ENCODE measurements around the gene GRAMD1B.
"Not testable (repeated sequence)": the region's sequence is repeated elsewhere in the genome, so short reads cannot be mapped to it uniquely, and the experiment has no call there.

Gene GRAMD1B

GRCh38 chr11:123517559-123518364 is 87.7 kb downstream of the GRAMD1B start:
- H3K9me3 ChIP-seq: no peaks in the 10 kb centered on the region
- no peak overlapping the region for H3K27ac ChIP-seq
- no peaks in the 10 kb centered on the region for H3K36me3 ChIP-seq
- no peaks in the 10 kb centered on the region for H3K27me3 ChIP-seq
- TF ChIP-seq, protein P1, sequence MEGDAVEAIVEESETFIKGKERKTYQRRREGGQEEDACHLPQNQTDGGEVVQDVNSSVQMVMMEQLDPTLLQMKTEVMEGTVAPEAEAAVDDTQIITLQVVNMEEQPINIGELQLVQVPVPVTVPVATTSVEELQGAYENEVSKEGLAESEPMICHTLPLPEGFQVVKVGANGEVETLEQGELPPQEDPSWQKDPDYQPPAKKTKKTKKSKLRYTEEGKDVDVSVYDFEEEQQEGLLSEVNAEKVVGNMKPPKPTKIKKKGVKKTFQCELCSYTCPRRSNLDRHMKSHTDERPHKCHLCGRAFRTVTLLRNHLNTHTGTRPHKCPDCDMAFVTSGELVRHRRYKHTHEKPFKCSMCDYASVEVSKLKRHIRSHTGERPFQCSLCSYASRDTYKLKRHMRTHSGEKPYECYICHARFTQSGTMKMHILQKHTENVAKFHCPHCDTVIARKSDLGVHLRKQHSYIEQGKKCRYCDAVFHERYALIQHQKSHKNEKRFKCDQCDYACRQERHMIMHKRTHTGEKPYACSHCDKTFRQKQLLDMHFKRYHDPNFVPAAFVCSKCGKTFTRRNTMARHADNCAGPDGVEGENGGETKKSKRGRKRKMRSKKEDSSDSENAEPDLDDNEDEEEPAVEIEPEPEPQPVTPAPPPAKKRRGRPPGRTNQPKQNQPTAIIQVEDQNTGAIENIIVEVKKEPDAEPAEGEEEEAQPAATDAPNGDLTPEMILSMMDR (IDR thresholded peaks at IDR 0.05): no peak
- H3K4me1 ChIP-seq (ENCODE audit: control insufficient read depth in 1 of 2, insufficient read depth in 1 of 2, low read depth in 1 of 2, low read length in 1 of 2): no peaks in the 10 kb centered on the region
- no peak overlapping the region for H3K4me3 ChIP-seq (ENCODE audit: low read depth in 1 of 2, low read length in 1 of 2)

DNA sequence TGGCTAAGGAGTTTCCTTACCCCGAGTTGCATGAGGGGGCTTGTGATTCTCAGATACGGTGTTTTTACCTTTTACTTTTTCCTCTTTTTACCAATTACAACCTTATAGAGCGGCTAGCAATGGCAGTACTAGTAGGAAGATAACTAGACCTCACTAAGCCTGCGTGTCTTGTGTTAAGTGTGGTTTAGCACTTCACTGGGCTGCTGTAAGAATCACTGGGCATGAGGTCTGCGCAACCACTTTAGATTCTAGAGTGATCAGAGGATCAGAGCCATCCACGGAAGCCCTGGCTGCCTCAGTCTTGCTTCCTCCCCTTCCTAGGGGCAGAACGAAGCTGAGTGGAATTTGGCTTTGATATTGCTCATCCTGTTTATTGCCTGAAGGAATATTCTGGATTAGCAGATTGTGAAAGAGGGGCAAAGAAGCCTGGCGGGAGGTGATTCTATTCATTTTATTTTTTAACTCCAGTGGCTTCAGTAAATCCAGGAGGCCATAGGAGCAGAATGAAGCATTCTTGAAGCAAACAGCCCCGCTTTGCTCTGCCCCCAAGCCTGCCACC is 88.5 kb downstream of the GRAMD1B start:
- no peak overlapping the region for H3K27ac ChIP-seq
- H3K4me1 ChIP-seq (ENCODE audit: control insufficient read depth in 1 of 2, insufficient read depth in 1 of 2, low read depth in 1 of 2, low read length in 1 of 2): no peaks in the 10 kb centered on the region
- H3K4me3 ChIP-seq (ENCODE audit: low read depth in 1 of 2, low read length in 1 of 2): no peak overlapping the region
- H3K27me3 ChIP-seq: no peaks in the 10 kb centered on the region
- H3K36me3 ChIP-seq: no peaks in the 10 kb centered on the region
- H3K9me3 ChIP-seq: no peaks in the 10 kb centered on the region
- TF ChIP-seq, protein P1 (IDR thresholded peaks at IDR 0.05): no peak

DNA sequence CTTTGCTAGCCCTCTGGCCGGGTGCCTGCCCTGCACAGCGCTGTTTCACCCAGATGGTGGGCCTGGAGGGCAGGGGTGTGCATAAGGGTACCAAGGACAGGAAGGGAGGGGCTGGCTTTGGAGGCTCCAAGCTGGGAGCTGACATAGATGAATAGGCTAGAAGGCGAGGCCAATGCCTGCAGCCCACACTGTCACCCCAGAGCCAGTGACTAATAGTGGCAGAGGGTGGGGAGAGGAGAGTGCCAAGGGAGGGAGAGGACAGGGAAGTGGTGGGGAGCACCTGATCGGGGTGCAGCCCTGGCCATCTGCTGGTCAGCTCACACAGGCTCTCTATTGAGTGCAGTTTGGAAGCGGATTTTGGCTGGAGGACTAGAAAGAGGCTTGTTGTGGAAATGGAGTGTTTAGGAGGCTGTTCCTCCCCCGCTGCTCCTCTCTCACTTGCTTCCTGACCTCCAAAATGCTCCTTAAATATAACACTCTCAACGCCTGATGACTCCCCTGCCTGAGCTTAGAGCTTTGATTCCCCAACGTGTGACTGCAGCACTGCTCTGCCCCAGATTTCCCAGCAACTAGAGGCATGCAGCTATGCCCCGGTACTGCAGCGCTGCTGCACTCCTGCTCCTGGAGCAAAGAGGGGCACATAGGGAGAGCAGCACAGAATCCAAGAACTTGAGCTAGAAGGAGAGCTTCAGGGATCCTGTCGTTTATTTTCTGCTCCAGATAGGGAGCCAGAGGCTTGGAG is 89.2 kb downstream of the GRAMD1B start:
- H3K27ac ChIP-seq: no peak overlapping the region
- H3K4me1 ChIP-seq (ENCODE audit: control insufficient read depth in 1 of 2, insufficient read depth in 1 of 2, low read depth in 1 of 2, low read length in 1 of 2): no peaks in the 10 kb centered on the region
- TF ChIP-seq, protein P1 (IDR thresholded peaks at IDR 0.05): no peak
- H3K4me3 ChIP-seq (ENCODE audit: low read depth in 1 of 2, low read length in 1 of 2): no peak overlapping the region
- no peaks in the 10 kb centered on the region for H3K36me3 ChIP-seq
- H3K27me3 ChIP-seq: no peaks in the 10 kb centered on the region
- H3K9me3 ChIP-seq: no peaks in the 10 kb centered on the region

- Histone ChIP-seq H3K27ac (no peak overlapping the region), H3K9me3 (no peaks in the 10 kb centered on the region), H3K27me3 (no peaks in the 10 kb centered on the region), H3K4me1 (ENCODE audit: control insufficient read depth in 1 of 2, insufficient read depth in 1 of 2, low read depth in 1 of 2, low read length in 1 of 2) (no peaks in the 10 kb centered on the region), H3K4me3 (ENCODE audit: low read depth in 1 of 2, low read length in 1 of 2) (no peak overlapping the region), H3K36me3 (no peaks in the 10 kb centered on the region)
- TF ChIP-seq, protein P1 (IDR thresholded peaks at IDR 0.05): no peak
Measured at GRCh38 chr11:123519797-123520193, 89.7 kb downstream of the GRAMD1B start.

DNA sequence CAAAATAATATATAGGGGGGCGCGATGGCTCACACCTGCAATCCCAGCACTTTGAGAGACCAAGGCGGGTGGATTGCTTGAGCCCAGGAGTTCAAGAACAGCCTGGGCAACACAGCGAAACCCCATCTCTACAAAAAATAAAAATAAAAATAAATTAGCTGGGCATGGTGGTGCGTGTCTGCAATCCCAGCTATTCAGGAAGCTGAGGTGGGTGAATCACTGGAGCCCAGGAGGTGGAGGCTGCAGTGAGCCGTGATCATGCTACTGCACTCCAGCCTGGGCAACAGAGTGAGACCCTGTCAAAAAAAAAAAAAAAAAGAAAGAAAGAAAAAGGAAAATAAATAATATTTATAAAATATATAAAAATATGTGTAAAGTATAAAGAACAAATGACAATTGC is 90.4 kb downstream of the GRAMD1B start:
- not testable (repeated sequence) for H3K27me3 ChIP-seq; H3K27ac ChIP-seq; H3K36me3 ChIP-seq; H3K4me1 ChIP-seq (ENCODE audit: control insufficient read depth in 1 of 2, insufficient read depth in 1 of 2, low read depth in 1 of 2, low read length in 1 of 2); H3K4me3 ChIP-seq (ENCODE audit: low read depth in 1 of 2, low read length in 1 of 2); H3K9me3 ChIP-seq

DNA sequence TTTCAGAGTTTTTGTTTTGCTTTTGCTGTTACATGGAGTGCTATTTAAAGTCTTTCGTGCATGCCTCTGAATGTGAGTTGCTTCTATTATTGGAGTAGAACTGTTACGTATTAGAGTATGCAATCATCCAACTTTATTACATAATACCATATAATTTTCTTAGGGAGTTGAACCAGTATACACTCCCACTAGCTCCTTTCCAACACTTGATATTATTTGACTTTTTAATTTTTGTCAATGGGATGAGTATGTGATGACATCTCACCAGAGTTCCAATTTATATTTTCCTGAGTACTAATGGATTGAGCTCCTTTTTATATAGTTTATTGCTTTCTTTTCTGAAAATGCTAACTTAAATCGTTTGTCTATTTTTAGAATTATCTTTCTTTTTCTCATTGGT is 90.9 kb downstream of the GRAMD1B start:
- H3K9me3 ChIP-seq: no peaks in the 10 kb centered on the region
- H3K4me1 ChIP-seq (ENCODE audit: control insufficient read depth in 1 of 2, insufficient read depth in 1 of 2, low read depth in 1 of 2, low read length in 1 of 2): no peaks in the 10 kb centered on the region
- no peak overlapping the region for H3K4me3 ChIP-seq (ENCODE audit: low read depth in 1 of 2, low read length in 1 of 2)
- TF ChIP-seq, protein P1 (IDR thresholded peaks at IDR 0.05): no peak
- H3K27me3 ChIP-seq: no peaks in the 10 kb centered on the region
- no peak overlapping the region for H3K27ac ChIP-seq
- no peaks in the 10 kb centered on the region for H3K36me3 ChIP-seq

All from neutrophil (primary cell).